NOMO-1 treated with DMSO at 0.1 percent for 48 hours (cell line): ENCODE data around the gene VGLL4.

Experiments used
- DNase-seq: peaks from one replicate; lab custom pipeline; 2025; ENCODE audit not compliant: unreplicated experiment; lab: John Stamatoyannopoulos, UW

The VGLL4 gene

GRCh38 chr3:11508346-11509172 lies 135.2 kb downstream of the VGLL4 start:
- DNase-seq, result no peak

DNA sequence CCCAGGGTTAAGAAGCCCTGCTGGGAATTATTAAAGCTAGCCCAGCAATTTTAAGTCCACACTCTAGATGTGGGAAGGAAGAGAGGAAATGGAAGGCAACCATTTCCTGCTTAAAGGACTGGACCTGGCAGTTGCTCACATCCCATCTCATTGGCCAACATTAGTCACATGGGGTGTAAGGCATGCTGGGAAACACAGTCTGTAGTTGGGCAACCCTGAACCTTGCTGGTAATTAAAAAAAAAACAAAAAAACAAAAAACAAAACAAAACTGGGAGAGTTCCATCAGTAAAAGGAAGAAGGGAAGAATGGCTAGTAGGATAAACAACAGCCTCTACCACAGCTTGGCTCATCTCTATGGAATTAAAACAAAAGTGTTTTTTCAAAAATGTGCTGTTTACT lies 136.0 kb downstream of the VGLL4 start:
- no peak for DNase-seq
